Right ventricle myocardium inferior (tissue), 1 donor: ENCODE results near the gene SGMS1. TPM values are rescaled to one million over a fixed set of nuclear protein-coding genes. Genes with fewer than 3 reads are reported as not detected.
"Not testable (repeated sequence)": the region's sequence is repeated elsewhere in the genome, so short reads cannot be mapped to it uniquely, and the experiment has no call there.

ENCODE experiments used
- ATAC-seq: fragments of 200-7000 bp; cut with Tn5 transposase; one replicate; pipeline ENCODE4 v1.9.1; 2020; ENCODE audit warnings: mild to moderate bottlenecking, moderate library complexity
- DNase-seq: peaks from one replicate; pipeline ENCODE4 v3.0.0; 2021; ENCODE audit errors: missing footprints
- intact Hi-C: fragments of 100-400 bp; cut with DNase I; formaldehyde crosslinking; loops from one replicate; pipeline ENCODE4 v1.11.0; 2022
- long read RNA-seq: library from polyadenylated mRNA; unstranded; transcript quantifications from one replicate; pipeline ENCODE4 v2.0.0, GENCODE V29; 2021
- total RNA-seq: library from RNA; stranded (reverse); fragmentation: NEBNext Ultra II Directional; extraction: Animal tissue kit (Norgen Biotek cat#: 25700); gene quantifications from one replicate; pipeline ENCODE4 v1.2.1, GENCODE V29; 2021
- donor health status: DM: no; HTN: yes; CAD: no; lungs with severe emphysema.

The SGMS1 gene
- 23.1 TPM for total RNA-seq
- long read RNA-seq, transcript SGMS1-202 (11 exons, 3,744 nt): major isoform, 11 of 24 reads
- long read RNA-seq, partial matches to known transcripts: 1 of 24 reads
- long read RNA-seq, other reads (novel, unspliced or antisense): 11 of 24 reads

- intact Hi-C loops: loop anchor here (2.0 kb wide), 5 partner anchors 19 to 333 kb away; no protein-coding TSS in a partner anchor
- ATAC-seq (peak; percentile 82), DNase-seq (peak; percentile 94)
These were observed at the start of gene SGMS1 for GRCh38 chr10:50623663-50624412. Gene SGMS1, minus strand, starts transcription at chr10:50623956. Its CDS starts 279,842 bp downstream, at chr10:50344114.

GRCh38 chr10:50672152-50672551, 48.4 kb upstream of the SGMS1 start:
- ATAC-seq, DNase-seq, intact Hi-C loops: not testable (repeated sequence)

GRCh38 chr10:50671645-50672044, 47.9 kb upstream of the SGMS1 start:
- DNase-seq, intact Hi-C loops, ATAC-seq: not testable (repeated sequence)

GRCh38 chr10:50669957-50670356, 46.2 kb upstream of the SGMS1 start:
- ATAC-seq, intact Hi-C loops, DNase-seq: not testable (repeated sequence)

- ATAC-seq, DNase-seq, intact Hi-C loops: not testable (repeated sequence)
These were observed 43.6 kb upstream of the SGMS1 start for GRCh38 chr10:50667353-50667752.

GRCh38 chr10:50662420-50662819, 38.7 kb upstream of the SGMS1 start:
- DNase-seq, intact Hi-C loops, ATAC-seq: not testable (repeated sequence)

- ATAC-seq, DNase-seq, intact Hi-C loops: not testable (repeated sequence)
These were observed 37.8 kb upstream of the SGMS1 start for GRCh38 chr10:50661563-50661962.

- intact Hi-C loops, DNase-seq: not testable (repeated sequence)
- peak; percentile 46 for ATAC-seq
These were observed 36.3 kb upstream of the SGMS1 start for GRCh38 chr10:50659865-50660730.

GRCh38 chr10:50659016-50659864, 35.5 kb upstream of the SGMS1 start:
- ATAC-seq, DNase-seq, intact Hi-C loops: not testable (repeated sequence)

GRCh38 chr10:50658165-50658564, 34.4 kb upstream of the SGMS1 start:
- DNase-seq (no peak), ATAC-seq (no peak)
- intact Hi-C loops: no loop called here

- DNase-seq (no peak), ATAC-seq (no peak)
- intact Hi-C loops: no loop called here
These were observed 30.0 kb upstream of the SGMS1 start for GRCh38 chr10:50653758-50654157.

- DNase-seq: no peak
- ATAC-seq: peak; percentile 63
These were observed 29.4 kb upstream of the SGMS1 start for GRCh38 chr10:50653142-50653541.

GRCh38 chr10:50651808-50652207, 28.1 kb upstream of the SGMS1 start:
- DNase-seq: no peak
- ATAC-seq: no peak
- intact Hi-C loops: no loop called here

More at GRCh38 chr10:50653142-50653541, 29.4 kb upstream of the SGMS1 start:
- intact Hi-C loops: no loop called here

GRCh38 chr10:50650481-50650880, 26.7 kb upstream of the SGMS1 start:
- no peak for DNase-seq
- ATAC-seq: no peak
- intact Hi-C loops: no loop called here

GRCh38 chr10:50648935-50649227, 25.1 kb upstream of the SGMS1 start:
- no peak for DNase-seq
- intact Hi-C loops: no loop called here

GRCh38 chr10:50648089-50648934, 24.6 kb upstream of the SGMS1 start:
- intact Hi-C loops: no loop called here
- ATAC-seq: no peak

More at GRCh38 chr10:50648935-50649227, 25.1 kb upstream of the SGMS1 start:
- no peak for ATAC-seq

GRCh38 chr10:50647350-50647749, 23.6 kb upstream of the SGMS1 start:
- intact Hi-C loops, DNase-seq, ATAC-seq: not testable (repeated sequence)

More at GRCh38 chr10:50648089-50648934, 24.6 kb upstream of the SGMS1 start:
- DNase-seq: no peak
